GM12872 (cell line): ENCODE data around the gene SIPA1L2.

Source experiments
- TF ChIP-seq, protein P1 (sequence below): IDR thresholded peaks from 3 replicates; pipeline ENCODE4 v1.5.1; 2011; ENCODE audit warnings: low read depth, mild to moderate bottlenecking, low read length, moderate library complexity; ENCODE audit not compliant: insufficient read depth

SIPA1L2 gene

DNA sequence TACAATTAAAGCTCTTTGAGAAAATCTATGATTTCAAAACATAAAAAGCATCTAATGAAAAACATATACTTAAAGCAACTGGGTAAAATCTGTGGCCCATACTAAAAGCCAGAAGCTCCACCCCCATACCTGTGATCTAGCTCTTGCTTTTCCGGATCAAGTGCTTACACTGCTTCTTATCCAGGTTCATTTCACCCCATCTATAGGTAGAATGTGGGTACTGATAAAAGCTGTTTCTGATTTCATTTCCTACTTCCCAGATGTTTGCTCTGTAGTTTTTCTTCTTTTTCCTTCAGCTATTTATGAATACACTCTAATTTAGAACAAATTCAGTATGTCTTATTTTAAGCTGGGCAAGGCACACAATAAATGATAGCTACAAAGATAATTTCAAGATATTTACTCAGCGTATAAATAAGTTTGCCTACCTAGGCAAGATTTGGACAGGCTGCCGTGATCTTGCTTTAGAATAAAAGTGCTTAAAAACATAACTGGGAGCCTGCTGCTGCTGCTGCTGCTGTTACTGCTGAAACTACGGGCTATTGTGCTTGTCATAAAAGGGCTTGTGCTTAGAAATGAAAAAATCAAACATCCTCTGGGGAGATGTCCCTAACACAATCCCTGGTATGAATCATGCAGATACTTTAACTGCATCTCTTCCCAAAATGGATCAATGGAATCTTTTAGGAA is 2.1 kb downstream of the SIPA1L2 start:
- TF ChIP-seq, protein P1, sequence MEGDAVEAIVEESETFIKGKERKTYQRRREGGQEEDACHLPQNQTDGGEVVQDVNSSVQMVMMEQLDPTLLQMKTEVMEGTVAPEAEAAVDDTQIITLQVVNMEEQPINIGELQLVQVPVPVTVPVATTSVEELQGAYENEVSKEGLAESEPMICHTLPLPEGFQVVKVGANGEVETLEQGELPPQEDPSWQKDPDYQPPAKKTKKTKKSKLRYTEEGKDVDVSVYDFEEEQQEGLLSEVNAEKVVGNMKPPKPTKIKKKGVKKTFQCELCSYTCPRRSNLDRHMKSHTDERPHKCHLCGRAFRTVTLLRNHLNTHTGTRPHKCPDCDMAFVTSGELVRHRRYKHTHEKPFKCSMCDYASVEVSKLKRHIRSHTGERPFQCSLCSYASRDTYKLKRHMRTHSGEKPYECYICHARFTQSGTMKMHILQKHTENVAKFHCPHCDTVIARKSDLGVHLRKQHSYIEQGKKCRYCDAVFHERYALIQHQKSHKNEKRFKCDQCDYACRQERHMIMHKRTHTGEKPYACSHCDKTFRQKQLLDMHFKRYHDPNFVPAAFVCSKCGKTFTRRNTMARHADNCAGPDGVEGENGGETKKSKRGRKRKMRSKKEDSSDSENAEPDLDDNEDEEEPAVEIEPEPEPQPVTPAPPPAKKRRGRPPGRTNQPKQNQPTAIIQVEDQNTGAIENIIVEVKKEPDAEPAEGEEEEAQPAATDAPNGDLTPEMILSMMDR = peak; percentile 43; the same call in 2 of the 3 replicates

DNA sequence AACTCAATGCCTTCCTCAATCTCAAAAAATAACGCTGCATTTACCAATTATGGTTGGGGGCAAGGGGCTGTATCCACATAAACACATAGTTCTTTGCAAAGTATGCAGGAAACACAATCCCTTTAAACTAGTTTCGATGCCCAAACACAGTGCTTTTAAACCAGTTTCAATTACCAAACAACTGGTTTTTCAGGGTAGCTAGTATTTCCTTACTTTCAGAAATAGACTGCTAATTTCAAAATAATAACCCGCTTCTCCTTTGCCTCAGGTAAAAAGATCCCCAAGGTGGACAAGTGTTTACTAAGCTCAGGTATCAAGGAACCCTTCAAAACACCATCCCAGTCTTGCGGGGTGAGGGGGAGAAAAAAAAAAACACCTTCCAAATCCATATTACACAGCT is 2.8 kb downstream of the SIPA1L2 start:
- TF ChIP-seq, protein P1 = no peak

DNA sequence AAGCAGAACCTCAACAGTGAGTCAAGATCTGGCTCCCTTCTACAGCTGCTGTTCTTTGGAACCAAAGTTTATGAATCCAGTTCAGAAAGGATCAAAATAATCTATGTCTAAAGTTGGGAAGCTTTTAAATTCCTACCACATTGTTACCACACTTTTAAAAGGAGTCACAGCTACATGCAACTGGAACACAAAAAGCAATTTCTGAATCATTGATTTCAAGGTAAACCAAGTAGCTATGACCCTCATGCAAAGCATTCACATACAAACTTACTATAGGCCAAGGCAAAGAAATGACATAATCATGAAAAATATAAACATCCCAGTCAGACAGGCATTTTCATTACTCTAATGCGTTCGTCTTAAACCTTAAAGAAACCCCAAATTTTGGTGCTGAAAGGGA is 3.5 kb downstream of the SIPA1L2 start:
- TF ChIP-seq, protein P1 = no peak

DNA sequence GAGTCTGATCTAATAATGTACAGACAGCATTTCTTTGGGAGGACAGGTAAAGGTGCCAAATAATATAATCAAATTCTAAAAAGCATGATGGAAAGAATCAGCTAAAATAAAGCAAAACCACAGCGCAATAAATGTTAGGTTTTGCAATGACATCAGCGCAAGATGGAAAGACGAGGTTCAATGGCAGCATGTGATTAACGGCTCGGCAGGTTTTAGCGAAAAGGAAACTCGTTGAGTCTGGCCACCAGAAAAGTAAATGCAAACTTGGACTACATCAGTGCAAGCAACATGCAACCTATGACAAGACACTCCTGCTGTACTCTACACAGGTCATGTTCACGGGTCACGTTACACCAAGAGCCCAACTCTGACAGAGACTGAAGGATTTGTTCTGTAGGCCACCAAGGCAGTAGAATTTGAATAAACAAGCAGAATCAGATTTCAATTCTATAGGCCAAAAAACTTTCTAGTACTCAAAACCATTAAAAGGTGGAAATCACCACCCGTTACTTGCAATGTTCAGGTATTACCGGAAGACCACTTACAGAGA is 4.5 kb downstream of the SIPA1L2 start:
- TF ChIP-seq, protein P1 = no peak

DNA sequence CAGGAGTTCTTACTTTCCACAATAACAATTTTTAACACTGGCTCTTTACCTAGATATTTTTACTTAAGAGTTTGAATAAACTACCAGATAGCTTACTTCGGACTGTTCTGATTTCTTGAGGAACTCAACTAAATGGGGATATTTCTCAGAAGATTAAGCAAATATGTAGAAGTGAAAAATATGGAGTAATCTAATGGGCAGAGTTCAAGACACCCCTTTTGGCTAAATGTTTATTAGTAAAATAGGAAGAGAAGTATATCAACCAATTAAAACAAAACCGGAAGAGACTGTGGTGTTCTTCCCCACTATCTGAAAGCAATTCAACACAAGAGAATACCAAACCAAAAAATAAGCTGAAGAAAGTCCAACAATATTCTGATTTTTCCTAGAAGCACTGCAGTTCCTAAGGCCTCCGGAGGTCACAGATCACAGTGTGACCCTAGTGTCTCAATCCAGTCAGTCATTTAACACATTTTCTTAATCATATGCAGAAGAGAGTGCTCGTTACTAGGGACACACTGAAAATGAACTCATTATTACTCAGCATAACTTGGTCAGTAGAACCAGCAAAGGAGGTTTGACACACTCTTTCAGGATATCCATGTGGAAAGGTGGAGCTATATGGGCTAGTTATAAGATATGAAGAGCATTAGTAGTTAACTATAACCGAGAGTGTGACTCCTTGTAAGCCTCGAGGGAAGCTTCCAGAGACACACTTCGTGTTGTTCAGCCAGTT is 5.2 kb downstream of the SIPA1L2 start:
- TF ChIP-seq, protein P1 = no peak

DNA sequence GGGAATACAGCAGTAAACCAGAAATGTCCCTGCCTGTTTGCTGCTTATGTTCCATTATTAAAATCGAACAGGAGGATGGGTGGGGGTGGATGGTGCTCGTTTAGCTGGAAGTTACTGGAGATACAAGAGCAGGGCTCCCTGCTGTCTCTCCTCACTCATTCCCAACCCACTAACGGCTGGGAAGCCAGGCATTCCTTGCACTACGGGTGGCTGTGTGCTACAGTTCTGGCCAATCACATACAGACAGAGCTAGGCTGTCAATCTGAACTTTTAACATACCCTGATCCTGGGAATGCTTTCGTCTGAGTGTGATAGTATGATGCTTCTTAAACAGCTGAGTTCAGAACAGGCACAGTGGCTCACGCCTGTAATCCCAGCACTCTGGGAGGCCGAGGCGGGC is 7.0 kb downstream of the SIPA1L2 start:
- TF ChIP-seq, protein P1 = no peak

DNA sequence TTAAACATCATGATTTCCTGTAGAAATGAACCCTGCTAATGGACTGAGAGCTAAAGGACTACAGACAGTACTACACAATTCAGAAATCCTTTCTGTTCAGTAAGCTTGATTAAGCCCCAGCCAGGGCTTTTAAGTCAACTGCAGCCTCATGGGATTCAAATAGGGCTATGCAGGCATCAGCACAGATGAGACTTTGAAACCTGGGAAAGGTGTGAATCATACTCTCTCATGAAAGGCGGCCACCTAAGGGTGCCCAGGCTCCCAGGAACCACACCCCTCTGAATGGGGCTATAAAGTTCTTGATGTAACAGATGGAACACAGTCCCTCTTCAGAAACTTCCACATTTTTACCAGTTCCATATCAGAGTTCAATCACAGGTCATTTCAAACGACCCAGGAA is 7.6 kb downstream of the SIPA1L2 start:
- TF ChIP-seq, protein P1 = no peak
